Ovary (tissue), 3 donors: ENCODE measurements around the gene SCARF2.

Experiments used
- CTCF ChIP-seq, 3 donors: fragments of 450-650 bp in 2 of 3; fragments of 200-600 bp in 1 of 3; IDR thresholded peaks; one replicate each; pipeline versions ENCODE4 v1.5.1 to v1.8.0; 2016 to 2022; ENCODE audit warnings: antibody characterized with exemption in 3 of 3, mild to moderate bottlenecking in 1 of 3
- POLR2A ChIP-seq: fragments of 450-650 bp; IDR thresholded peaks from one replicate; pipeline ENCODE4 v1.6.1; 2017; ENCODE audit warnings: antibody characterized with exemption, mild to moderate bottlenecking, moderate library complexity
- donor health status: DM: no; HTN: no; CAD: no.

GRCh38 chr22:20457506-20458240, 20.0 kb upstream of the SCARF2 start:
- TF ChIP-seq POLR2A = no peak
- no peak for TF ChIP-seq CTCF (IDR thresholded peaks at IDR 0.05)
